ENCODE results near the gene TMPRSS7.
A peak's percentile ranks its signal among the peaks of the same experiment; 100 is the strongest.

Gene TMPRSS7

DNA sequence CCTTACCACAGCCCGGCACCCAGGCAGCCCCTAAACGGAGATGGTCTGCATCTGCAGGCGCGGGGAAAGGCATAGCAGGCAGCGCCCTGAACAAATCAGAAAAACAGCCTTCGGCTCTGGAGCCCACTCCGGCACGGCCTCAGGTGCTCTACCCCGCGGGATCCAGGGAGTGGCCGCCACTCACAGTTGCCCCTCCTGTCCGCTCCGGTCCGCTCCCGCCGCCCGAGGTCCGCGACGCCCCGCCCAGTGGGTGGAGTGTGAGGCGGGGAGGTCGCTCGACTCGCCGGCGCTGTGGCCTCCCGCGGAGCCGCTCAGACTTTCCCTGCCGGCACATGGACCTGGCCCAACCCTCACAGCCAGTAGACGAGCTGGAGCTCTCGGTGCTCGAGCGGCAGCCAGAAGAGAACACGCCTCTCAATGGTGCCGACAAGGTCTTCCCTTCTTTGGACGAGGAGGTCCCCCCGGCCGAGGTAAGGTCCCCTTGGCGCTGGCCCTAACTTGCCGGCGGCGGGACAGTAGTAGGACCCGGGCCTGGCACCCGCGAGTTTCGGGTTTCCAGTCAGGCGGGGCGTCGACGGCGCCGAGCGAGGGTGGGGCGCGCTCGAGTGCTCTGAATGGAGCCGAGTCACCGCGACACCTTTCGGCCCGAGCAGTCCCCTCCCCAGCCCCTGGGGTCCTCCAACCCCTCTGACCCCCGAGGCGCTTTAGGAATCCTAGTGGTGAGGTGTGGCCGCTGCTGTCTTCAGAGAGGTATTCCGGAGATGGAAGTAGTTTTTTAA lies 51.7 kb downstream of the TMPRSS7 start, which contains the start of gene C3orf52:
TSS of gene C3orf52 (plus strand) at position 314 of the 779 bp plus-strand sequence. CDS start at position 333, 19 bp downstream.
- no peaks in the 10 kb centered on the region for H3K27me3 ChIP-seq (replicated peaks; ENCODE audit: control insufficient read depth, insufficient read depth, low read length)
- DNase-seq (ENCODE audit: extremely low read depth, insufficient read length), result peak; percentile 66
- H3K4me3 ChIP-seq (replicated peaks; ENCODE audit: low read depth, low read length), result peak within 1 kb of the TSS; percentile 66
- H3K36me3 ChIP-seq (ENCODE audit: control insufficient read depth, insufficient read depth, low read length), result no peaks in the 10 kb centered on the region
- TF ChIP-seq, protein P1, sequence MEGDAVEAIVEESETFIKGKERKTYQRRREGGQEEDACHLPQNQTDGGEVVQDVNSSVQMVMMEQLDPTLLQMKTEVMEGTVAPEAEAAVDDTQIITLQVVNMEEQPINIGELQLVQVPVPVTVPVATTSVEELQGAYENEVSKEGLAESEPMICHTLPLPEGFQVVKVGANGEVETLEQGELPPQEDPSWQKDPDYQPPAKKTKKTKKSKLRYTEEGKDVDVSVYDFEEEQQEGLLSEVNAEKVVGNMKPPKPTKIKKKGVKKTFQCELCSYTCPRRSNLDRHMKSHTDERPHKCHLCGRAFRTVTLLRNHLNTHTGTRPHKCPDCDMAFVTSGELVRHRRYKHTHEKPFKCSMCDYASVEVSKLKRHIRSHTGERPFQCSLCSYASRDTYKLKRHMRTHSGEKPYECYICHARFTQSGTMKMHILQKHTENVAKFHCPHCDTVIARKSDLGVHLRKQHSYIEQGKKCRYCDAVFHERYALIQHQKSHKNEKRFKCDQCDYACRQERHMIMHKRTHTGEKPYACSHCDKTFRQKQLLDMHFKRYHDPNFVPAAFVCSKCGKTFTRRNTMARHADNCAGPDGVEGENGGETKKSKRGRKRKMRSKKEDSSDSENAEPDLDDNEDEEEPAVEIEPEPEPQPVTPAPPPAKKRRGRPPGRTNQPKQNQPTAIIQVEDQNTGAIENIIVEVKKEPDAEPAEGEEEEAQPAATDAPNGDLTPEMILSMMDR (IDR thresholded peaks at IDR 0.05; ENCODE audit: insufficient read depth, low read length, poor library complexity, severe bottlenecking), result no peak

DNA sequence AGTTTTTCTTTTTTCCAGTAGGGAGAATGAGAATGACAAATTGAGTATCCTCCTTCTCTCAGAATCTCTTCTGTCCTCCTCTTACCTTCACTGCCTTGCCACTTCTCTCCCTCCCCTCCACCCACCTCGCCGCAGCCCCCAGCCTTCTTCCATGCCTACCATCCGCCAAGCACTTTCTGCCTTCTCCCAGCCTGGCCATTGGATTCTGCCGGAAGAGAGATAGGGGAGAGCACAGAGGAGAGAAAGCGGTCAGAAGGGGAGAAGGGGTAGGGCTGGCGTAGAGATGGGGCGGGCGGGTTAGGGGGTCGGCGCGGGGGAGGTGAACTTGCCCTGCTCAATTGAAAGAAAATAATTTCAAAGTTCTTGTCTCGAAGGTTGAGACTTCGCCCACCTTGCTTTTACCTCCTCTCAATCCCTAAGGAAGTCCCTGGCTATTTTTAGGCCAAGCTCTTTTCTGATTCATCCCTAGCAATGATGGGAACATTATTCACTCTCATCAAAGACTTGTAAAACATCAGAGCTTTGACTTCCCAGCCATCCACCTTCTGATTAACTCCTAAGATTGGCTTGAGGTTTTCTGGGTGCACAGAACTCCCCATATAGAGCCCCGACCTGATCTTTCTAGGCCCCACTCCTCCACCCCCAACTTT lies 52.5 kb downstream of the TMPRSS7 start:
- Histone ChIP-seq H3K4me3 (replicated peaks; ENCODE audit: low read depth, low read length) (peak overlapping the region; percentile 66), H3K27me3 (replicated peaks; ENCODE audit: control insufficient read depth, insufficient read depth, low read length) (no peaks in the 10 kb centered on the region), H3K36me3 (ENCODE audit: control insufficient read depth, insufficient read depth, low read length) (no peaks in the 10 kb centered on the region)
- no peak for DNase-seq (ENCODE audit: extremely low read depth, insufficient read length)
- TF ChIP-seq, protein P1 (IDR thresholded peaks at IDR 0.05; ENCODE audit: insufficient read depth, low read length, poor library complexity, severe bottlenecking), result no peak

DNA sequence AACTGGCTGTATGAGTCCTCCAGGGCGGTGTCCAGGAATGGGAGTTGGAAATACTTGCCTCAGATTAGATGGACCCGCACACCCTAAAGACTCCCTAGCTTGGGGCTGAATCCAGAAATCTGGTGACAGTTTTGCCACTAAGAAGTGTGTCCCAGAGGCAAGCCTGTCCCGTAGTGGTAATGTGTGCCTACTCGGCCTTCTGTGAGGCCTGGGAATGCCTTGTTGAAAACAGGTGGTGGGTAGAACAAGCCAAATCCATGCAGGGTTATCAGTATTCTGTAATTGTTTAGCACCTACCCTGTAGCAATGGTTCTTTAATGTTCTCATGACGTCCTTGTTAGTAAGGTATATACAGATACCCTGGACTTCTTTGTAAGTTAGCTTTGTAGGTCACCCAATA lies 53.2 kb downstream of the TMPRSS7 start:
- no peak overlapping the region for H3K4me3 ChIP-seq (replicated peaks; ENCODE audit: low read depth, low read length)
- H3K27me3 ChIP-seq (replicated peaks; ENCODE audit: control insufficient read depth, insufficient read depth, low read length), result no peaks in the 10 kb centered on the region
- no peak for DNase-seq (ENCODE audit: extremely low read depth, insufficient read length)
- no peaks in the 10 kb centered on the region for H3K36me3 ChIP-seq (ENCODE audit: control insufficient read depth, insufficient read depth, low read length)
- TF ChIP-seq, protein P1 (IDR thresholded peaks at IDR 0.05; ENCODE audit: insufficient read depth, low read length, poor library complexity, severe bottlenecking), result no peak

DNA sequence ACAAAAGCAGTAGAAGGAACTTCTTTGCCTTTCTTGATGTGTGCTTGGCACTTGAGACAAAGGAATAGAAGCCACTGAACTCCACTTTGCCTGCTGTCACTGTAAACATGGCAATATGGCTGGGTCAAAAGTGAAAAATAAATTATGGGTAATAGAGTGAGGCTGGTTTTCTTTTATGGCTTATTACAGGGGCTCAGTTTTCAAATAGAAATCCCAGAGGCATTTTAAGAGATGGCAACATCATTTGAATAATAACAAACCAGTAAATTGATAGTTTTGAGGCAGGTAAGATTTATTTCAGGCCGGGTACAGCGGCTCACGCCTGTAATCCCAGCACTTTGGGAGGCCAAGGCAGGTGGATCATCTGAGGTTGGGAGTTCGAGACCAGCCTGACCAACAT lies 54.4 kb downstream of the TMPRSS7 start:
- TF ChIP-seq, protein P1 (IDR thresholded peaks at IDR 0.05; ENCODE audit: insufficient read depth, low read length, poor library complexity, severe bottlenecking), result no peak
- Histone ChIP-seq H3K36me3 (ENCODE audit: control insufficient read depth, insufficient read depth, low read length) (no peaks in the 10 kb centered on the region), H3K4me3 (replicated peaks; ENCODE audit: low read depth, low read length) (no peak overlapping the region), H3K27me3 (replicated peaks; ENCODE audit: control insufficient read depth, insufficient read depth, low read length) (no peaks in the 10 kb centered on the region)
- DNase-seq (ENCODE audit: extremely low read depth, insufficient read length), result no peak

DNA sequence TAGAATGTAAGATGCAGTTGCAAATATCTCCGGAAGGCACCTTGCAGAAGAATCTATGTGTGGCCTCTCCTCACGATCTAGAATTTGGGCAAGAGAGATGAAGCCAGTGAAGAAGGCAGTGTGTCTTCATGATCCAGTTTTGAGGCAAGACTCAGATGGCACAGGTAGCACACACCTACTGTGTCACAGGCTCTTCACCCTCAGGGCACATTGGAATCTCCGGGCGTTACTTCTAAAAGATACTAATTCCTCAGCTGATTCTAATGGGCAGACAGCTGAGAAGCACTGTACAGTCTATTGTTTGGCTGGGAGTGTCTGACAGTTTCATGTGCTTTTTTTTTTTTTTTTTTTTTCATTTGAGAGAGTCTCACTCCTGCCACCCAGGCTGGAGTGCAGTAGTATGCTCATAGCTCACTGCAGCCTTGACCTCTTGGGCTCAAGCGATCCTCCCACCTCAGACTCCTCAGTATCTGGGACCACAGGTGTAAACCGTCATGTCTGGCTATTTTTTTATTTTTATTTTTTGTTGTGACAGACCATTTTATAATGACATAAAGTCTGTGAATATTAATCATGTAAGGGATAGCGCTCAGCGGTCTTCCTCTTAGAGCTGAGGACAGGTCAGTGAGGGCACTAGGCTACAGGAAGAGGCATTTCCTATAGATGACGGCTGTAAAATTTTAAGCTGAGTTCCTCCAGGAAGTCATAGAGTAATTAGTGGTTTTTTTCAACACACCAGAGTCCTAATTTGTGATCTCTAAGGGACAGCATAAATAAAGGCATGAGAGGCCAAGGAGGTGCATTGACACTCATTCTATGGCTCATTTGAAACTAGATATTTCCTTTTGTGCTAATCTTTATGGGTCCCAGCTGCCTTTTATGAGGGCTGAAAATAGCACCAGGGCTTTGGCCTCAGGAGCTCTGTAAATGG lies 55.7 kb downstream of the TMPRSS7 start:
- H3K4me3 ChIP-seq (replicated peaks; ENCODE audit: low read depth, low read length), result no peak overlapping the region
- TF ChIP-seq, protein P1 (IDR thresholded peaks at IDR 0.05; ENCODE audit: insufficient read depth, low read length, poor library complexity, severe bottlenecking), result no peak
- DNase-seq (ENCODE audit: extremely low read depth, insufficient read length), result no peak
- H3K36me3 ChIP-seq (ENCODE audit: control insufficient read depth, insufficient read depth, low read length), result no peaks in the 10 kb centered on the region
- no peaks in the 10 kb centered on the region for H3K27me3 ChIP-seq (replicated peaks; ENCODE audit: control insufficient read depth, insufficient read depth, low read length)
